NT2/D1 (cell line): Measurements from ENCODE around the gene GLB1L3.

Experiments
- DNase-seq: peaks from one replicate; pipeline ENCODE4 v3.0.0-alpha.2; 2011; ENCODE audit warnings: low read depth, low spot score
- H3K27me3 ChIP-seq: 2 replicates; pipeline ENCODE4 v1.6.0; 2011; ENCODE audit warnings: mild to moderate bottlenecking; ENCODE audit not compliant: insufficient read length, insufficient read depth
- H3K36me3 ChIP-seq: 2 replicates; pipeline ENCODE4 v1.6.1; 2011; ENCODE audit warnings: mild to moderate bottlenecking, low read length, mixed read lengths; ENCODE audit not compliant: insufficient read depth, insufficient read length
- H3K4me1 ChIP-seq: 2 replicates; pipeline ENCODE4 v1.5.1; 2011; ENCODE audit not compliant: insufficient read depth, insufficient read length
- H3K4me3 ChIP-seq: 2 replicates; pipeline ENCODE4 v1.5.1; 2011; ENCODE audit warnings: low read depth; ENCODE audit not compliant: insufficient read length
- H3K9ac ChIP-seq: 2 replicates; pipeline ENCODE4 v1.6.0; 2011; ENCODE audit warnings: low read depth; ENCODE audit not compliant: insufficient read length
- H3K9me3 ChIP-seq: 2 replicates; pipeline ENCODE4 v1.5.1; 2011; ENCODE audit warnings: mild to moderate bottlenecking, low read length; ENCODE audit not compliant: insufficient read depth
- SUZ12 ChIP-seq: IDR thresholded peaks from 2 replicates; pipeline ENCODE4 v1.6.1; 2011; ENCODE audit not compliant: insufficient read length, insufficient read depth; ENCODE audit errors: extremely low read depth
- YY1 ChIP-seq: IDR thresholded peaks from 2 replicates; pipeline ENCODE4 v1.6.1; 2011; ENCODE audit not compliant: insufficient read length, insufficient read depth
- ZNF274 ChIP-seq: IDR thresholded peaks from 2 replicates; pipeline ENCODE4 v1.6.1; 2011; ENCODE audit warnings: mild to moderate bottlenecking, low read depth, low read length

GLB1L3 gene

GRCh38 chr11:134345237-134345550 is 69.0 kb downstream of the GLB1L3 start:
- TF ChIP-seq SUZ12 (no peak), YY1 (no peak), ZNF274 (no peak)

GRCh38 chr11:134346101-134346975 is 70.2 kb downstream of the GLB1L3 start:
- Histone ChIP-seq H3K4me3 (no peak overlapping the region), H3K9ac (no peak overlapping the region), H3K9me3 (no peaks in the 10 kb centered on the region), H3K36me3 (no peaks in the 10 kb centered on the region), H3K4me1 (no peaks in the 10 kb centered on the region), H3K27me3 (no peaks in the 10 kb centered on the region)
- no peak for DNase-seq
- TF ChIP-seq YY1, result no peak
- TF ChIP-seq ZNF274, result no peak
- no peak for TF ChIP-seq SUZ12

More at GRCh38 chr11:134345237-134345550, 69.0 kb downstream of the GLB1L3 start:
- Histone ChIP-seq H3K4me1 (no peaks in the 10 kb centered on the region), H3K36me3 (no peaks in the 10 kb centered on the region), H3K9ac (no peak overlapping the region), H3K9me3 (no peaks in the 10 kb centered on the region), H3K4me3 (no peak overlapping the region), H3K27me3 (no peaks in the 10 kb centered on the region)
- no peak for DNase-seq

GRCh38 chr11:134346976-134347350 is 70.8 kb downstream of the GLB1L3 start:
- TF ChIP-seq SUZ12, result no peak
- no peak for TF ChIP-seq YY1
- no peak for TF ChIP-seq ZNF274
- no peak overlapping the region for H3K9ac ChIP-seq
- DNase-seq, result no peak

GRCh38 chr11:134347441-134347840 is 71.3 kb downstream of the GLB1L3 start:
- no peaks in the 10 kb centered on the region for H3K27me3 ChIP-seq

More at GRCh38 chr11:134346976-134347350, 70.8 kb downstream of the GLB1L3 start:
- Histone ChIP-seq H3K27me3 (no peaks in the 10 kb centered on the region), H3K36me3 (no peaks in the 10 kb centered on the region), H3K4me1 (no peaks in the 10 kb centered on the region), H3K4me3 (no peak overlapping the region), H3K9me3 (no peaks in the 10 kb centered on the region)

GRCh38 chr11:134349109-134349801 is 73.1 kb downstream of the GLB1L3 start:
- no peak for TF ChIP-seq ZNF274
- Histone ChIP-seq H3K4me1 (no peaks in the 10 kb centered on the region), H3K36me3 (no peaks in the 10 kb centered on the region), H3K9me3 (0 out of 2 replicates have a peak, but pooled peaks cover 4% of the 10 kb centered on the region), H3K27me3 (no peaks in the 10 kb centered on the region), H3K9ac (no peak overlapping the region), H3K4me3 (no peak overlapping the region)
- DNase-seq, result no peak

More at GRCh38 chr11:134347441-134347840, 71.3 kb downstream of the GLB1L3 start:
- Histone ChIP-seq H3K4me3 (no peak overlapping the region), H3K4me1 (no peaks in the 10 kb centered on the region), H3K9me3 (no peaks in the 10 kb centered on the region), H3K36me3 (no peaks in the 10 kb centered on the region), H3K9ac (no peak overlapping the region)
- DNase-seq, result no peak
- TF ChIP-seq SUZ12 (no peak), YY1 (no peak), ZNF274 (no peak)

- DNase-seq, result no peak
- Histone ChIP-seq H3K27me3 (no peaks in the 10 kb centered on the region), H3K9ac (no peak overlapping the region), H3K4me1 (no peaks in the 10 kb centered on the region), H3K36me3 (no peaks in the 10 kb centered on the region), H3K4me3 (no peak overlapping the region), H3K9me3 (0 out of 2 replicates have a peak, but pooled peaks cover 4% of the 10 kb centered on the region)
- TF ChIP-seq SUZ12 (no peak), ZNF274 (no peak), YY1 (no peak)
These were observed 73.7 kb downstream of the GLB1L3 start for GRCh38 chr11:134349802-134350355.

- Histone ChIP-seq H3K4me1 (no peaks in the 10 kb centered on the region), H3K9me3 (0 out of 2 replicates have a peak, but pooled peaks cover 4% of the 10 kb centered on the region), H3K27me3 (no peaks in the 10 kb centered on the region), H3K36me3 (no peaks in the 10 kb centered on the region), H3K4me3 (no peak overlapping the region), H3K9ac (no peak overlapping the region)
- no peak for DNase-seq
- TF ChIP-seq ZNF274, result no peak
These were observed 74.2 kb downstream of the GLB1L3 start for GRCh38 chr11:134350381-134350780.
